HEK293 (cell line): ENCODE measurements around the gene USP44.

Experiments
- CTCF ChIA-PET: fragments of 350-600 bp; formaldehyde crosslinking; extraction: SDS; loops from one replicate; lab custom pipeline; 2021; ENCODE audit warnings: antibody characterized with exemption; lab: Yijun Ruan, JAX
- POLR2A ChIA-PET: fragments of 300-600 bp; formaldehyde crosslinking; extraction: SDS; loops from one replicate; lab custom pipeline; 2020; ENCODE audit warnings: antibody characterized with exemption, inconsistent platforms; lab: Yijun Ruan, JAX
- H3K27ac ChIP-seq: fragments of 200-500 bp; sonication (Bioruptor generic); 2 replicates; pipeline ENCODE4 v1.5.1; 2014; ENCODE audit warnings: low read depth, low read length, control low read depth, inconsistent platforms; ENCODE audit errors: extremely low read depth
- H3K36me3 ChIP-seq, 2 experiments: fragments of 200-500 bp in 1 of 2; sonication (Bioruptor generic) in 1 of 2; 1 replicate in 1 of 2; 2 replicates in 1 of 2; pipeline ENCODE4 v1.5.1; 2014 to 2017; ENCODE audit warnings: inconsistent platforms in 2 of 2, low read length in 2 of 2; ENCODE audit not compliant: control insufficient read depth in 2 of 2, insufficient read depth in 1 of 2
- H3K4me1 ChIP-seq: fragments of 200-500 bp; sonication (Bioruptor generic); 2 replicates; pipeline ENCODE4 v1.5.1; 2014; ENCODE audit warnings: mild to moderate bottlenecking, low read length, inconsistent platforms; ENCODE audit not compliant: control insufficient read depth, insufficient read depth
- H3K4me3 ChIP-seq: 2 replicates; pipeline ENCODE4 v1.5.1; 2011; ENCODE audit warnings: low read depth, mild to moderate bottlenecking, control low read depth, low read length, moderate library complexity
- H3K9me3 ChIP-seq: fragments of 200-500 bp; sonication (Bioruptor generic); 2 replicates; pipeline ENCODE4 v1.5.1; 2014; ENCODE audit warnings: low read depth, low read length, inconsistent platforms; ENCODE audit not compliant: control insufficient read depth, insufficient read depth
- CTCF ChIP-seq: fragments of 450-650 bp; formaldehyde crosslinking; IDR thresholded peaks from 2 replicates; pipeline ENCODE4 v1.5.1; 2016; ENCODE audit warnings: missing biosample characterization, missing genetic modification characterization
- KLF9 ChIP-seq: fragments of 450-650 bp; formaldehyde crosslinking; IDR thresholded peaks from 2 replicates; pipeline ENCODE4 v1.5.1; 2016; ENCODE audit warnings: missing biosample characterization, missing genetic modification characterization, low read depth
- MZF1 ChIP-seq: fragments of 450-650 bp; formaldehyde crosslinking; IDR thresholded peaks from 2 replicates; pipeline ENCODE4 v1.5.1; 2017; ENCODE audit warnings: missing biosample characterization, missing genetic modification characterization, borderline replicate concordance
- PRDM4 ChIP-seq: fragments of 450-650 bp; formaldehyde crosslinking; IDR thresholded peaks from 2 replicates; pipeline ENCODE4 v1.5.1; 2017; ENCODE audit warnings: missing biosample characterization, missing genetic modification characterization
- PRDM6 ChIP-seq: fragments of 450-650 bp; formaldehyde crosslinking; IDR thresholded peaks from 2 replicates; pipeline ENCODE4 v1.5.1; 2017; ENCODE audit warnings: missing biosample characterization, missing genetic modification characterization
- ZBTB1 ChIP-seq: fragments of 450-650 bp; formaldehyde crosslinking; IDR thresholded peaks from 2 replicates; pipeline ENCODE4 v1.5.1; 2016; ENCODE audit warnings: missing biosample characterization, missing genetic modification characterization
- ZNF174 ChIP-seq: fragments of 450-650 bp; formaldehyde crosslinking; IDR thresholded peaks from 2 replicates; pipeline ENCODE4 v1.5.0; 2017; ENCODE audit warnings: missing biosample characterization, mild to moderate bottlenecking, missing genetic modification characterization
- ZNF26 ChIP-seq: fragments of 450-650 bp; formaldehyde crosslinking; IDR thresholded peaks from 2 replicates; pipeline ENCODE4 v1.5.1; 2016; ENCODE audit warnings: missing biosample characterization, missing genetic modification characterization
- ZNF280D ChIP-seq: fragments of 450-650 bp; formaldehyde crosslinking; IDR thresholded peaks from 2 replicates; pipeline ENCODE4 v1.5.1; 2016; ENCODE audit warnings: missing biosample characterization, missing genetic modification characterization
- ZNF518A ChIP-seq: fragments of 450-650 bp; formaldehyde crosslinking; conservative IDR thresholded peaks from 2 replicates; pipeline ENCODE4 v1.5.1; 2016; ENCODE audit warnings: low read depth, missing biosample characterization, missing genetic modification characterization
- ZNF624 ChIP-seq: fragments of 450-650 bp; formaldehyde crosslinking; IDR thresholded peaks from 2 replicates; pipeline ENCODE4 v1.5.1; 2017; ENCODE audit warnings: missing biosample characterization, missing genetic modification characterization
- ZNF645 ChIP-seq: fragments of 450-650 bp; formaldehyde crosslinking; IDR thresholded peaks from 2 replicates; pipeline ENCODE4; 2016; ENCODE audit warnings: missing biosample characterization, missing genetic modification characterization
- ZNF707 ChIP-seq: fragments of 450-650 bp; formaldehyde crosslinking; IDR thresholded peaks from 2 replicates; pipeline ENCODE4 v1.5.1; 2016; ENCODE audit warnings: missing biosample characterization, missing genetic modification characterization
- ZSCAN4 ChIP-seq: fragments of 450-650 bp; formaldehyde crosslinking; IDR thresholded peaks from 2 replicates; pipeline ENCODE4 v1.5.1; 2017; ENCODE audit warnings: missing biosample characterization, missing genetic modification characterization

USP44 gene

GRCh38 chr12:95504140-95504539 is 47.1 kb downstream of the USP44 start (continued):
- TF ChIP-seq ZNF280D (tag by site-specific recombination) (no peak), KLF9 (tag by site-specific recombination) (no peak)

- peaks cover 82 to 91% of the 10 kb centered on the region in 2 experiments for H3K36me3 ChIP-seq
- H3K4me1 ChIP-seq: no peaks in the 10 kb centered on the region
- no peak overlapping the region for H3K27ac ChIP-seq
- TF ChIP-seq PRDM4 (tag by site-specific recombination): no peak
- no peak for TF ChIP-seq ZNF707
- no peak for TF ChIP-seq ZSCAN4 (tag by site-specific recombination)
- TF ChIP-seq ZNF26: no peak
- 0 out of 2 replicates have a peak, but pooled peaks have one; percentile 21 for TF ChIP-seq MZF1 (tag by site-specific recombination)
- TF ChIP-seq ZBTB1: no peak
- TF ChIP-seq CTCF (tag by site-specific recombination): no peak
- TF ChIP-seq ZNF645: no peak
- no peak overlapping the region for H3K4me3 ChIP-seq
- ChIA-PET CTCF (interaction anchor here (0.5 kb wide), 1 partner anchor 498 kb away, joined by 3 read pairs; no protein-coding TSS in a partner anchor), POLR2A (no interaction called here)
- no peaks in the 10 kb centered on the region for H3K9me3 ChIP-seq
These were observed 51.5 kb downstream of the USP44 start for GRCh38 chr12:95499772-95500171.

GRCh38 chr12:95498968-95499367 is 52.3 kb downstream of the USP44 start:
- ChIA-PET POLR2A (interaction anchor here (0.7 kb wide), 1 partner anchor 25 kb away, joined by 5 read pairs; the partner anchor contains the start of gene METAP2), CTCF (no interaction called here)
- Histone ChIP-seq H3K4me1 (no peaks in the 10 kb centered on the region), H3K4me3 (no peak overlapping the region), H3K27ac (no peak overlapping the region), H3K36me3 (peaks cover 82 to 90% of the 10 kb centered on the region in 2 experiments), H3K9me3 (no peaks in the 10 kb centered on the region)
- TF ChIP-seq PRDM6 (tag by site-specific recombination) (no peak), ZNF624 (no peak), ZNF174 (tag by site-specific recombination) (no peak), ZNF518A (tag by site-specific recombination) (no peak)
